ENCODE data around the gene ARHGAP42.

- TF ChIP-seq POLR2A (IDR thresholded peaks at IDR 0.05) (no peak), CTCF (IDR thresholded peaks at IDR 0.05) (no peak)
These were observed 262.4 kb downstream of the ARHGAP42 start for GRCh38 chr11:100949443-100949842.
